T-helper 9 cell (primary cell): ENCODE results near the gene MEI1.
"Not testable (repeated sequence)": the region's sequence is repeated elsewhere in the genome, so short reads cannot be mapped to it uniquely, and the experiment has no call there.

Source experiments
- DNase-seq: peaks from one replicate; pipeline ENCODE4 v3.0.0-alpha.2; 2020
- total RNA-seq, 2 donors: gene quantifications; one replicate each; lab custom pipeline; 2026; lab: John Stamatoyannopoulos, UW

Gene MEI1
- total RNA-seq: 33.3 to 42.7 reads per million in 2 donors

GRCh38 chr22:41699264-41700107 is at the start of gene MEI1:
Gene MEI1, plus strand, starts transcription at chr22:41699503. Its CDS starts 36 bp downstream, at chr22:41699539.
- peak; percentile 85 for DNase-seq

- no peak for DNase-seq
Observed at GRCh38 chr22:41650229-41650628, 49.1 kb upstream of the MEI1 start.

GRCh38 chr22:41650821-41651220 is 48.5 kb upstream of the MEI1 start:
- DNase-seq: no peak

- DNase-seq: no peak
Observed at GRCh38 chr22:41654322-41654721, 45.0 kb upstream of the MEI1 start.

- no peak for DNase-seq
Observed at GRCh38 chr22:41656556-41656955, 42.7 kb upstream of the MEI1 start.

GRCh38 chr22:41657709-41658108 is 41.6 kb upstream of the MEI1 start:
- no peak for DNase-seq

GRCh38 chr22:41658869-41659268 is 40.4 kb upstream of the MEI1 start:
- no peak for DNase-seq

- no peak for DNase-seq
Observed at GRCh38 chr22:41659941-41660340, 39.4 kb upstream of the MEI1 start.

GRCh38 chr22:41660416-41660815 is 38.9 kb upstream of the MEI1 start:
- no peak for DNase-seq

- DNase-seq: no peak
Observed at GRCh38 chr22:41661088-41661487, 38.2 kb upstream of the MEI1 start.

GRCh38 chr22:41661713-41662112 is 37.6 kb upstream of the MEI1 start:
- no peak for DNase-seq

- not testable (repeated sequence) for DNase-seq
Observed at GRCh38 chr22:41663594-41663993, 35.7 kb upstream of the MEI1 start.

- no peak for DNase-seq
Observed at GRCh38 chr22:41664490-41664889, 34.8 kb upstream of the MEI1 start.

- DNase-seq: no peak
Observed at GRCh38 chr22:41664951-41665350, 34.4 kb upstream of the MEI1 start.

GRCh38 chr22:41668971-41669911 is 30.1 kb upstream of the MEI1 start:
- DNase-seq: no peak

- not testable (repeated sequence) for DNase-seq
Observed at GRCh38 chr22:41672096-41672495, 27.2 kb upstream of the MEI1 start.

- no peak for DNase-seq
Observed at GRCh38 chr22:41672780-41673509, 26.4 kb upstream of the MEI1 start.

GRCh38 chr22:41674846-41675340 is 24.4 kb upstream of the MEI1 start:
- DNase-seq: no peak

GRCh38 chr22:41676134-41676533 is 23.2 kb upstream of the MEI1 start:
- no peak for DNase-seq

- no peak for DNase-seq
Observed at GRCh38 chr22:41681616-41682015, 17.7 kb upstream of the MEI1 start.

GRCh38 chr22:41682033-41682807 is 17.1 kb upstream of the MEI1 start:
- DNase-seq: peak; percentile 82

- DNase-seq: no peak
Observed at GRCh38 chr22:41683052-41683451, 16.3 kb upstream of the MEI1 start.
